ENCODE data around the gene SLC25A43.

The SLC25A43 gene

GRCh38 chrX:119453202-119453601 lies 54.1 kb downstream of the SLC25A43 start:
- no peaks in the 10 kb centered on the region for H3K9me2 ChIP-seq (replicated peaks; ENCODE audit: low read depth, low read length)
- no peaks in the 10 kb centered on the region for H3K9me3 ChIP-seq (ENCODE audit: insufficient read depth, low read depth, low read length)
- TF ChIP-seq, protein P1, sequence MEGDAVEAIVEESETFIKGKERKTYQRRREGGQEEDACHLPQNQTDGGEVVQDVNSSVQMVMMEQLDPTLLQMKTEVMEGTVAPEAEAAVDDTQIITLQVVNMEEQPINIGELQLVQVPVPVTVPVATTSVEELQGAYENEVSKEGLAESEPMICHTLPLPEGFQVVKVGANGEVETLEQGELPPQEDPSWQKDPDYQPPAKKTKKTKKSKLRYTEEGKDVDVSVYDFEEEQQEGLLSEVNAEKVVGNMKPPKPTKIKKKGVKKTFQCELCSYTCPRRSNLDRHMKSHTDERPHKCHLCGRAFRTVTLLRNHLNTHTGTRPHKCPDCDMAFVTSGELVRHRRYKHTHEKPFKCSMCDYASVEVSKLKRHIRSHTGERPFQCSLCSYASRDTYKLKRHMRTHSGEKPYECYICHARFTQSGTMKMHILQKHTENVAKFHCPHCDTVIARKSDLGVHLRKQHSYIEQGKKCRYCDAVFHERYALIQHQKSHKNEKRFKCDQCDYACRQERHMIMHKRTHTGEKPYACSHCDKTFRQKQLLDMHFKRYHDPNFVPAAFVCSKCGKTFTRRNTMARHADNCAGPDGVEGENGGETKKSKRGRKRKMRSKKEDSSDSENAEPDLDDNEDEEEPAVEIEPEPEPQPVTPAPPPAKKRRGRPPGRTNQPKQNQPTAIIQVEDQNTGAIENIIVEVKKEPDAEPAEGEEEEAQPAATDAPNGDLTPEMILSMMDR (conservative IDR thresholded peaks at IDR 0.05; ENCODE audit: low read length) = no peak
- TF ChIP-seq EZH2phosphoT487 (IDR thresholded peaks at IDR 0.05; ENCODE audit: borderline replicate concordance) = no peak
- no peak overlapping the region for H3K4me3 ChIP-seq (ENCODE audit: low read length, poor library complexity, severe bottlenecking)
- H3K36me3 ChIP-seq (ENCODE audit: insufficient read depth, low read length) = no peaks in the 10 kb centered on the region
- H3K4me1 ChIP-seq (ENCODE audit: insufficient read depth, low read length, poor library complexity, severe bottlenecking) = no peaks in the 10 kb centered on the region
- no peaks in the 10 kb centered on the region for H3K79me2 ChIP-seq (ENCODE audit: insufficient read depth, low read length)
- H3K9ac ChIP-seq (ENCODE audit: low read depth, low read length, poor library complexity, severe bottlenecking) = no peak overlapping the region
- no peak overlapping the region for H3K4me2 ChIP-seq (ENCODE audit: low read depth, low read length, poor library complexity, severe bottlenecking)
- no peaks in the 10 kb centered on the region for H3F3A ChIP-seq (ENCODE audit: low read depth)
- H2AFZ ChIP-seq (ENCODE audit: low read length) = no peak overlapping the region
- no peaks in the 10 kb centered on the region for H4K20me1 ChIP-seq (ENCODE audit: insufficient read depth, low read length, poor library complexity, severe bottlenecking)
- H3K27me3 ChIP-seq (ENCODE audit: insufficient read depth, low read length, poor library complexity, severe bottlenecking) = no peaks in the 10 kb centered on the region

DNA sequence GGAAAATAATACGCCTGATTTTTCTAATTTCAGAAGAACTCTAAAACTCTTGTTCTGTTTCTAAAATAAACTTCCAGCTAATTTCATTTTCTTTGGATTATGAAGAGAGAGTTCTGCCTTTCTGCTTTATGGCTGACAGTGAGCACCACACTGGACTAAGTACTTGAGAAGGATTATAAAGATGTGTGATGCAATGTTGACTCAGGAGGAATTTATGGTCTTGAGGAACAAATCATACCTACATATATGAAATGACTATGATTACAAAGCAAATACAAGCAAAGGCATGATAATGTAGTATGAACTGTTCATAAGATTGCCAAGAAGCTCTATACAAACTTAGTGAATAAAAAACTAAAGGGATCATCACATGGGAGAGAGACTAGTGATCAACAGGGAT lies 56.1 kb downstream of the SLC25A43 start:
- no peaks in the 10 kb centered on the region for H3K4me1 ChIP-seq (ENCODE audit: insufficient read depth, low read length, poor library complexity, severe bottlenecking)
- H3K9me2 ChIP-seq (replicated peaks; ENCODE audit: low read depth, low read length) = no peaks in the 10 kb centered on the region
- no peaks in the 10 kb centered on the region for H3K36me3 ChIP-seq (ENCODE audit: insufficient read depth, low read length)
- H3K9me3 ChIP-seq (ENCODE audit: insufficient read depth, low read depth, low read length) = no peaks in the 10 kb centered on the region
- H3K9ac ChIP-seq (ENCODE audit: low read depth, low read length, poor library complexity, severe bottlenecking) = no peak overlapping the region
- no peak overlapping the region for H3K4me3 ChIP-seq (ENCODE audit: low read length, poor library complexity, severe bottlenecking)
- no peak overlapping the region for H2AFZ ChIP-seq (ENCODE audit: low read length)
- no peaks in the 10 kb centered on the region for H3K27me3 ChIP-seq (ENCODE audit: insufficient read depth, low read length, poor library complexity, severe bottlenecking)
- H3K79me2 ChIP-seq (ENCODE audit: insufficient read depth, low read length) = no peaks in the 10 kb centered on the region
- H3F3A ChIP-seq (ENCODE audit: low read depth) = no peaks in the 10 kb centered on the region
- no peaks in the 10 kb centered on the region for H4K20me1 ChIP-seq (ENCODE audit: insufficient read depth, low read length, poor library complexity, severe bottlenecking)
- TF ChIP-seq EZH2phosphoT487 (IDR thresholded peaks at IDR 0.05; ENCODE audit: borderline replicate concordance) = no peak
- TF ChIP-seq, protein P1 (conservative IDR thresholded peaks at IDR 0.05; ENCODE audit: low read length) = no peak
- H3K4me2 ChIP-seq (ENCODE audit: low read depth, low read length, poor library complexity, severe bottlenecking) = no peak overlapping the region

DNA sequence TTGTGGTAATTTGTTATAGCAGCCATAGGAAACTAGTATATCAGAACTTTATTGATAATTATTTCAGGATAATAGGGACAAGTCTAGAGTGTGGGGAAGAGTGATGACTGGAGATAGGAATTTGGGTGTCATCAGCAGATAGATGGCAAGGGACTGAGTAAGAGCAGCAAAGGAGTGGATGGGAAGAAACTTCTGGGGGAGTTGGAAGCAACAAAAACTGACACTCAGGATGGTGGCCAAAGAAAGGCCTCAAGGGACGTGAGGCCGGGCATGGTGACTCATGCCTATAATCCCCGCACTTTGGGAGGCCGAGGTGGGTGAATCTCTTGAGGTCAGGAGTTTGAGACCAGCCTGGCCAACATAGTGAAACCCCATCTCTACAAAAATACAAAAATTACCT lies 60.0 kb downstream of the SLC25A43 start:
- Histone ChIP-seq H3K36me3 (ENCODE audit: insufficient read depth, low read length) (no peaks in the 10 kb centered on the region), H3K9ac (ENCODE audit: low read depth, low read length, poor library complexity, severe bottlenecking) (no peak overlapping the region), H3K79me2 (ENCODE audit: insufficient read depth, low read length) (no peaks in the 10 kb centered on the region), H3K4me3 (ENCODE audit: low read length, poor library complexity, severe bottlenecking) (no peak overlapping the region), H3K4me1 (ENCODE audit: insufficient read depth, low read length, poor library complexity, severe bottlenecking) (no peaks in the 10 kb centered on the region), H2AFZ (ENCODE audit: low read length) (no peak overlapping the region), H3K9me2 (replicated peaks; ENCODE audit: low read depth, low read length) (no peaks in the 10 kb centered on the region), H4K20me1 (ENCODE audit: insufficient read depth, low read length, poor library complexity, severe bottlenecking) (no peaks in the 10 kb centered on the region), H3F3A (ENCODE audit: low read depth) (no peaks in the 10 kb centered on the region), H3K4me2 (ENCODE audit: low read depth, low read length, poor library complexity, severe bottlenecking) (no peak overlapping the region), H3K27me3 (ENCODE audit: insufficient read depth, low read length, poor library complexity, severe bottlenecking) (no peaks in the 10 kb centered on the region), H3K9me3 (ENCODE audit: insufficient read depth, low read depth, low read length) (no peaks in the 10 kb centered on the region)
- TF ChIP-seq, protein P1 (conservative IDR thresholded peaks at IDR 0.05; ENCODE audit: low read length) = no peak
- TF ChIP-seq EZH2phosphoT487 (IDR thresholded peaks at IDR 0.05; ENCODE audit: borderline replicate concordance) = no peak
